Astrocyte of the spinal cord (primary cell): ENCODE measurements around the gene COG4.

Experiments used
- DNase-seq: peaks from one replicate; pipeline ENCODE4 v3.0.0; 2011; ENCODE audit warnings: low read depth, low spot score
- H3K4me3 ChIP-seq: 2 replicates; pipeline ENCODE4 v1.5.1; 2011; ENCODE audit warnings: low read depth, mild to moderate bottlenecking, low read length, moderate library complexity
- in situ Hi-C: cut with HindIII; loops from 2 replicates; pipeline ENCODE4 v1.10.0; 2017; ENCODE audit warnings: low sequenced_read_pairs
- TF ChIP-seq, protein P1 (sequence below): IDR thresholded peaks from 2 replicates; pipeline ENCODE4 v1.5.1; 2012; ENCODE audit warnings: low read depth, mild to moderate bottlenecking, low read length, inconsistent platforms

The COG4 gene

DNA sequence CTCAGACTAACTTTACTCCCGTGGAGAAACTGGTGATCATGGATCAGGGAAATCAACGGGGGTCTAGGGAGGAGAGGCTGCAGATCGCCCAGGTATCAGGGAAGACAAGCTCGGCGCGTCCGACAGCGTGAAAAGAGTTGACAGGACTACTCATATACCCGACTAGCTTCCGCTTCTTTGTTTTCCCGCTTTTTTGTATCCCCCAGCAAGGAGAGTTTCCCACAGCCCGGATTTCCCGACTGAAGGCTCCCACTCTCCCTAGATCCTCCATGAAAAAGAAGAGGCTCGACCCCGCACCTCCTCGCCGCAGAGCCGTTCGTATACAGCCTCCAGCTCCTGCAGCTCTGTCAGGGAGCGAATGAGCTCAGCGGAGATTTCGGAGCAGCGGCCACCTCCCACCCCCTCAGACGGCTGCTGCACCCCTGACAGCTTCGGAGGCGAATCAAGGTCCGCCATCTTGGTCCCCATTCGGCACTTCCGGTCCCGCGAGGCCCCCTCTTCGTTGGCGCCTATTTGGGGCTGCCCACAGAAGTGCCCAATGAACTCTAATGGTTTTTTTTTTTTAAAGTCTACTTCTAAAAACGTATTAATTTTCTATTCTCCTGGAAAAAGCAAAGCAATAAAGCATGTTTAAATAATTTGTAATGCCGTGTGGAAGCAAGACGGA is at the start of gene COG4:
Gene COG4, minus strand, starts transcription at position 479 of the 667 bp plus-strand sequence. Its CDS starts 11 bp downstream, at position 468.
- peak within 1 kb of the TSS; percentile 99 for H3K4me3 ChIP-seq
- TF ChIP-seq, protein P1, sequence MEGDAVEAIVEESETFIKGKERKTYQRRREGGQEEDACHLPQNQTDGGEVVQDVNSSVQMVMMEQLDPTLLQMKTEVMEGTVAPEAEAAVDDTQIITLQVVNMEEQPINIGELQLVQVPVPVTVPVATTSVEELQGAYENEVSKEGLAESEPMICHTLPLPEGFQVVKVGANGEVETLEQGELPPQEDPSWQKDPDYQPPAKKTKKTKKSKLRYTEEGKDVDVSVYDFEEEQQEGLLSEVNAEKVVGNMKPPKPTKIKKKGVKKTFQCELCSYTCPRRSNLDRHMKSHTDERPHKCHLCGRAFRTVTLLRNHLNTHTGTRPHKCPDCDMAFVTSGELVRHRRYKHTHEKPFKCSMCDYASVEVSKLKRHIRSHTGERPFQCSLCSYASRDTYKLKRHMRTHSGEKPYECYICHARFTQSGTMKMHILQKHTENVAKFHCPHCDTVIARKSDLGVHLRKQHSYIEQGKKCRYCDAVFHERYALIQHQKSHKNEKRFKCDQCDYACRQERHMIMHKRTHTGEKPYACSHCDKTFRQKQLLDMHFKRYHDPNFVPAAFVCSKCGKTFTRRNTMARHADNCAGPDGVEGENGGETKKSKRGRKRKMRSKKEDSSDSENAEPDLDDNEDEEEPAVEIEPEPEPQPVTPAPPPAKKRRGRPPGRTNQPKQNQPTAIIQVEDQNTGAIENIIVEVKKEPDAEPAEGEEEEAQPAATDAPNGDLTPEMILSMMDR = no peak
- DNase-seq = peak; percentile 86
- in situ Hi-C loops = no loop called here

DNA sequence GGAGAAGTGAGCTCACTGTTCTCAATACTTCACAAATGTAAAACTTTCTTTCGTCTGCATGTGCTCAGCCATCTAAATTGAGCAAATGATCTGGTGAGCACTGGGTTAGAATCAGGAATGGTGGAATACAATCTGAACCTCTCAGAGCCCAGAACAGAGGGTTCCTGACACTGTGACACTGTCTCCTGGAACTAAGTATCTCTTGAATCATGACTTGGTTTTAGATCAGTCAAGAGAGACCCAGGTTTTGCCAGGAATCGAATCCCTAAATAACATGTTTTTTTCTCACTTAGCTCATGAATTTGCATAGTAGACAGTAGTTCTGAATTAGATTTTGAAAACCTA is 49.5 kb upstream of the COG4 start:
- DNase-seq = no peak
- in situ Hi-C loops = no loop called here
- TF ChIP-seq, protein P1 = no peak
- H3K4me3 ChIP-seq = no peak overlapping the region

DNA sequence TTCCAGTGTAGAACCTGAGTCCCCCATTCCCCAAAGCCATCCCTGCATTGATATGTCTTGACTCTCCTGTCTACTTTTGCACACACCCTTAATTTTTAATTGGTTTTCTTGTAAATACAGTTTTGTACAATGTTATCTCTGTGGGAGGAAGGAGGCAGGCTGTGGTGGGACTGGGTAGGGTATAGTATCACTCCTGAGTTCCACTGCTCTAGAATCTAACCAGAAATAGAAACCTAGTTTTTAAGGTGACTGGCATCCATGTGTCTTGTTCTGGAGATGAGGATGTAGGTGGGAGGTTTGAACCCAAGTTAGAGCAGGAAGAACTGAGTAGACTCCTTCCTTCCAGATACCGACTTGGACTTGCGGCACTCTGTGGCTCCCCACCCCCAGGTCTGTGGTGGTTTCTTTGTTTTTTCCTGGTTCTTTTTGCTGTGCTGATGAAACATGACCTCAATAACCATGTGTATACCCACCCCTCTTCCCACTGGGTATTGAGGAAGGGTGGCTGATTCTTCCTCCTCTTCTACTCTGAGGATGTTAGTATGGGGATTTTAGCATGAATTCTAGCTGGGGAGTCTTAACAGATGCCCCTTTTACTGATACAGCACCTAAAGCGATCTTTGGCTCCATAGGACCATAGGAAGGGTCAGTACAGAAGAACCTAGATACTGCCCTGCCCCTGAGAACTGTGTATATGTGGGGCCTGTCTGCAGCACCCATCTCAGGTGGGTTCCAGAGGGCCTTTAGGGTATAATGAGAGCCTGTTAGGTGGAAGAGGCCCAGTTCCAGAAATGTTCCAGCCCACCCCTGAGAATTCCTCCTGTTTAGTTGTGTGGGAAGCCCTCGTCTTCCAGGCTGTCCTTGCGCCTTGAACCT is 48.9 kb upstream of the COG4 start:
- no peak overlapping the region for H3K4me3 ChIP-seq
- TF ChIP-seq, protein P1 = no peak
- in situ Hi-C loops = no loop called here
- peak; percentile 41 for DNase-seq

DNA sequence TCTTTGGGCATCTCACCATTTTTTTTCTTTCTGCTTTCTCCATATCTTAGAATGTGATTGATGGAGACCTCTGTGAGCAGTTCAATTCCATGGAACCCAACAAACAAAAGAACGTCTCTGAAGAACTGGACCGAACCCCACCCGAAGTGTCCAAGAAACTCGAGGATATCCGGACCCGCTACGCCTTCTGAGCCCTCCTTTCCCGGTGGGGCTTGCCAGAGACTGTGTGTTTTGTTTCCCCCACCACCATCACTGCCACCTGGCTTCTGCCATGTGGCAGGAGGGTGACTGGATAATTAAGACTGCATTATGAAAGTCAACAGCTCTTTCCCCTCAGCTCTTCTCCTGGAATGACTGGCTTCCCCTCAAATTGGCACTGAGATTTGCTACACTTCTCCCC is 48.3 kb upstream of the COG4 start:
- no peak for DNase-seq
- in situ Hi-C loops = no loop called here
- H3K4me3 ChIP-seq = no peak overlapping the region
- TF ChIP-seq, protein P1 = no peak

DNA sequence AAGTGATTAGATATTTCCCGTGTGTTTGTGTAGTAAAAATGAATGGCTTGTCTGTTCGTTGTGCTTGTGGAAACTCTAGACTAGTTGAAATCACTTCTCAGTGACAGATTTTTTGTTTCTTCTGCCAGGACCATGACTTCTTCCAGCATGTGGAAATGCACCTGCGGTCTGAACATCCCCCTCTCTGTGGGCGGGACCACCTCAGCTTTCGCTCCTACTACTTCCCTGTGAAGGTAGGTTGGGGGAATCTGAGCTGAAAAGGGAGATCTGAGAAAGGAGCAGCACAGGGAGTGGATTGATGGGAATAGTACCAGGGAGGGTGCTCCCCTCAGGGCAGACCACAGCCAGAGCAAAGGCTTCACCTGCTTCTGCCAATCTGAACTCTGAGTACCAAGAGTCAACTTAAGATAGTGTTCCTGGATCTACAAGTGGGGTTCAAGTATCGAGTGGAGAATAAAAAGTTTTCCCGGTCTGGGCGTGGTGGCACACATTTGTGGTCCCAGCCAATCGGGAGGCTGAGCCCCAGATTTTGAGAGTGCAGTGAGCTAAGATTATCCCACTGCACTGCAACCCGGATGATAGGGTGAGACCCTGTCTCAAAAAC is 47.7 kb upstream of the COG4 start:
- in situ Hi-C loops = no loop called here
- no peak for DNase-seq
- TF ChIP-seq, protein P1 = no peak
- no peak overlapping the region for H3K4me3 ChIP-seq

DNA sequence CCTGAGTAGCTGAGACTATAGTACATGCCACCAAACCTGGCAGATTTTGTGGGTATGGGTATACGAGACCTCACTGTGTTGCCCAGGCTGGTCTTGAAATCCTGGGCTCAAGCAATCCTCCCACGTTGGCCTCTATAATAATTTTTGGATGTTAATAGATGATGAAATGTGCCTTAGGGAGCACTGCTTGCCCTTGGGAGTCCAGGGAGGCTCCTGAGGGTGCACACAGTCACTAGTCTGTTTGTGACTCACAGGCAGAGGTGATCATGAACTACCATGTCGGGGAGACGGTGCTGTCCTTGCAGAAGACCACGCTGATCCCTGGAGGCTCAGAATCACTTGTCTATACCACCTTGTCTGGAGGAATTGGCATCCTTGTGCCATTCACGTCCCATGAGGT is 46.4 kb upstream of the COG4 start:
- no peak overlapping the region for H3K4me3 ChIP-seq
- TF ChIP-seq, protein P1 = no peak
- DNase-seq = no peak
- in situ Hi-C loops = no loop called here
